ENCODE data around the gene ITCH. TPM values are rescaled to one million over a fixed set of nuclear protein-coding genes. Genes with fewer than 3 reads are reported as not detected.

ITCH gene
- total and polyA plus RNA-seq, 9 of the 15 experiments (the other 6 are each of a cell fraction or from before 2014, with no cell fraction given): 7.5 to 53.0 (median 22.9) TPM

DNA sequence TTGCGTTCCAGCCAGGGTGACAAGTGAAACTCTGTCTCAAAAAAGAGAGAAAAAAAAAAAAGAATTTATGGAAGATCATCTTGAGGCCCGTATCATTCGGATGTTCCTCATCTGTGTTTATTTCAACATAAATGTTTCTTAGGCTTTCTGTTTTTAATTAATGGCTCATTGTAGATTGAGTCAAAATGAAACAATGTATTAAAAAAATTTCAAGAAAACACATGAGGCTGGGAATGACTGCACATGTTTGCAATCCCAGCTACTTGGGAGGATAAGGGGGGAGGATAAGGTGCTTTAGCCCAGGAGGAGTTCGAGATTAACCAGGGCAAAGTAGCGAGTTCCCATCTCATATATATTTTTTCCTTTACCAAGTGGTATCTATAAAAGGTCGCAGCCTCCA lies 47.3 kb downstream of the ITCH start:
- Histone ChIP-seq H3K79me2 (ENCODE audit: control insufficient read depth, insufficient read depth, low read length) (peaks cover 17% of the 10 kb centered on the region), H3K9ac (ENCODE audit: insufficient read depth in 1 of 2, low read depth in 2 of 2, low read length in 2 of 2) (no peak overlapping the region)
- TF ChIP-seq HCFC1 (IDR thresholded peaks at IDR 0.05; ENCODE audit: low read depth, low read length) (no peak), NCOA1 (IDR thresholded peaks at IDR 0.05; ENCODE audit: low read depth) (no peak), HINFP (tag; conservative IDR thresholded peaks at IDR 0.05; ENCODE audit: low read depth) (no peak), ATF3 (IDR thresholded peaks at IDR 0.05) (no peak), ATF3 (CRISPR knock-in tag; conservative IDR thresholded peaks at IDR 0.05) (no peak), MCM3 (IDR thresholded peaks at IDR 0.05) (no peak), MCM7 (IDR thresholded peaks at IDR 0.05) (no peak), NFATC3 (IDR thresholded peaks at IDR 0.05) (no peak)
- TF ChIP-seq, protein P1, sequence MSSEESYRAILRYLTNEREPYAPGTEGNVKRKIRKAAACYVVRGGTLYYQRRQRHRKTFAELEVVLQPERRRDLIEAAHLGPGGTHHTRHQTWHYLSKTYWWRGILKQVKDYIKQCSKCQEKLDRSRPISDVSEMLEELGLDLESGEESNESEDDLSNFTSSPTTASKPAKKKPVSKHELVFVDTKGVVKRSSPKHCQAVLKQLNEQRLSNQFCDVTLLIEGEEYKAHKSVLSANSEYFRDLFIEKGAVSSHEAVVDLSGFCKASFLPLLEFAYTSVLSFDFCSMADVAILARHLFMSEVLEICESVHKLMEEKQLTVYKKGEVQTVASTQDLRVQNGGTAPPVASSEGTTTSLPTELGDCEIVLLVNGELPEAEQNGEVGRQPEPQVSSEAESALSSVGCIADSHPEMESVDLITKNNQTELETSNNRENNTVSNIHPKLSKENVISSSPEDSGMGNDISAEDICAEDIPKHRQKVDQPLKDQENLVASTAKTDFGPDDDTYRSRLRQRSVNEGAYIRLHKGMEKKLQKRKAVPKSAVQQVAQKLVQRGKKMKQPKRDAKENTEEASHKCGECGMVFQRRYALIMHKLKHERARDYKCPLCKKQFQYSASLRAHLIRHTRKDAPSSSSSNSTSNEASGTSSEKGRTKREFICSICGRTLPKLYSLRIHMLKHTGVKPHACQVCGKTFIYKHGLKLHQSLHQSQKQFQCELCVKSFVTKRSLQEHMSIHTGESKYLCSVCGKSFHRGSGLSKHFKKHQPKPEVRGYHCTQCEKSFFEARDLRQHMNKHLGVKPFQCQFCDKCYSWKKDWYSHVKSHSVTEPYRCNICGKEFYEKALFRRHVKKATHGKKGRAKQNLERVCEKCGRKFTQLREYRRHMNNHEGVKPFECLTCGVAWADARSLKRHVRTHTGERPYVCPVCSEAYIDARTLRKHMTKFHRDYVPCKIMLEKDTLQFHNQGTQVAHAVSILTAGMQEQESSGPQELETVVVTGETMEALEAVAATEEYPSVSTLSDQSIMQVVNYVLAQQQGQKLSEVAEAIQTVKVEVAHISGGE (CRISPR knock-in tag; IDR thresholded peaks at IDR 0.05): no peak
- TF ChIP-seq, protein P2, sequence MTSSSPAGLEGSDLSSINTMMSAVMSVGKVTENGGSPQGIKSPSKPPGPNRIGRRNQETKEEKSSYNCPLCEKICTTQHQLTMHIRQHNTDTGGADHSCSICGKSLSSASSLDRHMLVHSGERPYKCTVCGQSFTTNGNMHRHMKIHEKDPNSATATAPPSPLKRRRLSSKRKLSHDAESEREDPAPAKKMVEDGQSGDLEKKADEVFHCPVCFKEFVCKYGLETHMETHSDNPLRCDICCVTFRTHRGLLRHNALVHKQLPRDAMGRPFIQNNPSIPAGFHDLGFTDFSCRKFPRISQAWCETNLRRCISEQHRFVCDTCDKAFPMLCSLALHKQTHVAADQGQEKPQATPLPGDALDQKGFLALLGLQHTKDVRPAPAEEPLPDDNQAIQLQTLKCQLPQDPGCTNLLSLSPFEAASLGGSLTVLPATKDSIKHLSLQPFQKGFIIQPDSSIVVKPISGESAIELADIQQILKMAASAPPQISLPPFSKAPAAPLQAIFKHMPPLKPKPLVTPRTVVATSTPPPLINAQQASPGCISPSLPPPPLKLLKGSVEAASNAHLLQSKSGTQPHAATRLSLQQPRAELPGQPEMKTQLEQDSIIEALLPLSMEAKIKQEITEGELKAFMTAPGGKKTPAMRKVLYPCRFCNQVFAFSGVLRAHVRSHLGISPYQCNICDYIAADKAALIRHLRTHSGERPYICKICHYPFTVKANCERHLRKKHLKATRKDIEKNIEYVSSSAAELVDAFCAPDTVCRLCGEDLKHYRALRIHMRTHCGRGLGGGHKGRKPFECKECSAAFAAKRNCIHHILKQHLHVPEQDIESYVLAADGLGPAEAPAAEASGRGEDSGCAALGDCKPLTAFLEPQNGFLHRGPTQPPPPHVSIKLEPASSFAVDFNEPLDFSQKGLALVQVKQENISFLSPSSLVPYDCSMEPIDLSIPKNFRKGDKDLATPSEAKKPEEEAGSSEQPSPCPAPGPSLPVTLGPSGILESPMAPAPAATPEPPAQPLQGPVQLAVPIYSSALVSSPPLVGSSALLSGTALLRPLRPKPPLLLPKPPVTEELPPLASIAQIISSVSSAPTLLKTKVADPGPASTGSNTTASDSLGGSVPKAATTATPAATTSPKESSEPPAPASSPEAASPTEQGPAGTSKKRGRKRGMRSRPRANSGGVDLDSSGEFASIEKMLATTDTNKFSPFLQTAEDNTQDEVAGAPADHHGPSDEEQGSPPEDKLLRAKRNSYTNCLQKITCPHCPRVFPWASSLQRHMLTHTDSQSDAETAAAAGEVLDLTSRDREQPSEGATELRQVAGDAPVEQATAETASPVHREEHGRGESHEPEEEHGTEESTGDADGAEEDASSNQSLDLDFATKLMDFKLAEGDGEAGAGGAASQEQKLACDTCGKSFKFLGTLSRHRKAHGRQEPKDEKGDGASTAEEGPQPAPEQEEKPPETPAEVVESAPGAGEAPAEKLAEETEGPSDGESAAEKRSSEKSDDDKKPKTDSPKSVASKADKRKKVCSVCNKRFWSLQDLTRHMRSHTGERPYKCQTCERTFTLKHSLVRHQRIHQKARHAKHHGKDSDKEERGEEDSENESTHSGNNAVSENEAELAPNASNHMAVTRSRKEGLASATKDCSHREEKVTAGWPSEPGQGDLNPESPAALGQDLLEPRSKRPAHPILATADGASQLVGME (CRISPR knock-in tag; IDR thresholded peaks at IDR 0.05): no peak

More for the DNA sequence above, 47.3 kb downstream of the ITCH start:
- Histone ChIP-seq H3K4me3 (no peak overlapping the region), H3K4me2 (ENCODE audit: insufficient read depth, low read length) (no peak overlapping the region), H3K4me1 (replicated peaks in 1 of 2; ENCODE audit: control insufficient read depth in 2 of 2, insufficient read depth in 2 of 2, low read length in 2 of 2) (no peaks in the 10 kb centered on the region), H3K9me1 (ENCODE audit: control insufficient read depth, insufficient read depth, low read length) (no peaks in the 10 kb centered on the region), H4K20me1 (replicated peaks; ENCODE audit: control insufficient read depth, insufficient read depth, low read length) (no peaks in the 10 kb centered on the region), H3K27me3 (ENCODE audit: control insufficient read depth in 2 of 2, insufficient read depth in 2 of 2, low read length in 2 of 2) (no peaks in the 10 kb centered on the region), H3K27ac (ENCODE audit: extremely low read depth, low read depth, low read length) (no peak overlapping the region), H3K9me3 (replicated peaks; ENCODE audit: control insufficient read depth, insufficient read depth, low read depth, low read length) (no peaks in the 10 kb centered on the region), H3K36me3 (ENCODE audit: control insufficient read depth, insufficient read depth, low read length) (peaks cover 73% of the 10 kb centered on the region), H2AFZ (ENCODE audit: low read depth, low read length) (no peak overlapping the region)
- intact Hi-C loops (cut with micrococcal nuclease): no loop called here
- no peak for DNase-seq (ENCODE audit: extremely low read depth in 1 of 4, low spot score in 3 of 4)
- ChIA-PET POLR2A (interaction anchor here (0.6 to 1.2 kb wide), 2 partner anchors 8 to 76 kb away, joined by 3 read pairs; no protein-coding TSS in a partner anchor), CTCF (ENCODE audit: low intra/inter-chr PET ratio) (no interaction called here)
- ATAC-seq: no peak
- BruUV-seq (replicated peaks): no TSS peak
- 94% methylated on average over 6 of the region's 6 CpGs for WGBS (ENCODE audit: insufficient coverage, low coverage, missing lambda C conversion rate)
- FAIRE-seq: no peak
- in situ Hi-C loops (cut with MboI): no loop called here
